Measurements from ENCODE around the gene GAST. TPM values are rescaled to one million over a fixed set of nuclear protein-coding genes. Genes with fewer than 3 reads are reported as not detected.

Gene GAST
- total and polyA plus RNA-seq, 9 of the 15 experiments (the other 6 are each of a cell fraction or from before 2014, with no cell fraction given), result not detected

DNA sequence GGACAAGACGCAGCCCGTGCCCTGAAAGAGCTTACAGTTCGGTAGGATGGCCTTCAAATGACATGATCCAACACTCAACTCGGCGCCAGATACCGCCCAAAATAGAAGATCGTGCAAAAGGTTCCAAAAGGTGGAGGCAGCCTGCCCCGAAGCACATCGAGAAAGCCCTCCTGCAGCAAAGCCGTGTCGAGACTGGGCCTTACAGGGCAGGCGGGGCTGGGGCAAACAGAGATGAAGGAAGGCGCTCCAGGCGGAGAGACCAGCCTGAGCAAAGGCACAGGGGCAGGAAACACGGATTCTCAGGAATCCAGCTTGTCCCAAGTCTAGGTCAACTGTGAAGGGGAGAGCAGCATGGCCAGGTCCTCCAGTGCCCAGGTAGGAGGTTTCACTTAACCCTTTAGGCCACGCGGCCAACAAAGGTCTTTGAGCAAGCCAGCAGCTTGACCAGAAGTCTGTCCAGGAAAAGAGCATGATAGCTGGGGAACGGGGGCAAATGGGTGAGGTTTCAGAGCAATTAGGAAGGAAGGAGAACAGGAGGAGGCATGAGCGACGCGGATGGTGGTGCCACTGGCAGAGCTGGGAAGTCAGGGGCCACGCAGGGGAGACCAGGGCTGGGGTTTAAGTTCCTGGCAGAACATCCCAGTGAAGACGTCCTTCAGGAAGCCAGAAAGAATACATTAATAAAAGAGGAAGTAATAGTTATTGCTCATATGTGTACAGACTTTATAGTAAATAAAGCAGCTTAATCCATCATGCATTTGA, 44.7 kb upstream of the GAST start (continued):
- TF ChIP-seq, protein P1, sequence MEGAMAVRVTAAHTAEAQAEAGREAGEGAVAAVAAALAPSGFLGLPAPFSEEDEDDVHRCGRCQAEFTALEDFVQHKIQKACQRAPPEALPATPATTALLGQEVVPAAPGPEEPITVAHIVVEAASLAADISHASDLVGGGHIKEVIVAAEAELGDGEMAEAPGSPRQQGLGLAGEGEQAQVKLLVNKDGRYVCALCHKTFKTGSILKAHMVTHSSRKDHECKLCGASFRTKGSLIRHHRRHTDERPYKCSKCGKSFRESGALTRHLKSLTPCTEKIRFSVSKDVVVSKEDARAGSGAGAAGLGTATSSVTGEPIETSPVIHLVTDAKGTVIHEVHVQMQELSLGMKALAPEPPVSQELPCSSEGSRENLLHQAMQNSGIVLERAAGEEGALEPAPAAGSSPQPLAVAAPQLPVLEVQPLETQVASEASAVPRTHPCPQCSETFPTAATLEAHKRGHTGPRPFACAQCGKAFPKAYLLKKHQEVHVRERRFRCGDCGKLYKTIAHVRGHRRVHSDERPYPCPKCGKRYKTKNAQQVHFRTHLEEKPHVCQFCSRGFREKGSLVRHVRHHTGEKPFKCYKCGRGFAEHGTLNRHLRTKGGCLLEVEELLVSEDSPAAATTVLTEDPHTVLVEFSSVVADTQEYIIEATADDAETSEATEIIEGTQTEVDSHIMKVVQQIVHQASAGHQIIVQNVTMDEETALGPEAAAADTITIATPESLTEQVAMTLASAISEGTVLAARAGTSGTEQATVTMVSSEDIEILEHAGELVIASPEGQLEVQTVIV (CRISPR knock-in tag; IDR thresholded peaks at IDR 0.05; ENCODE audit: borderline replicate concordance), result no peak
- TF ChIP-seq SMAD4 (CRISPR knock-in tag; conservative IDR thresholded peaks at IDR 0.05) (peak; percentile 68), GTF2A2 (tag; IDR thresholded peaks at IDR 0.05) (no peak), ZFP1 (CRISPR knock-in tag; IDR thresholded peaks at IDR 0.05) (no peak), ZNF780A (CRISPR knock-in tag; IDR thresholded peaks at IDR 0.05) (no peak), POLR2AphosphoS2 (IDR thresholded peaks at IDR 0.05; ENCODE audit: low read length) (no peak), MCM2 (IDR thresholded peaks at IDR 0.05; ENCODE audit: low read depth) (no peak), TCF7 (IDR thresholded peaks at IDR 0.05; ENCODE audit: borderline replicate concordance) (no peak), MTA1 (IDR thresholded peaks at IDR 0.05; ENCODE audit: borderline replicate concordance) (no peak), SETDB1 (IDR thresholded peaks at IDR 0.05; ENCODE audit: low read length) (no peak), CHD1 (IDR thresholded peaks at IDR 0.05; ENCODE audit: low read length) (no peak)
- TF ChIP-seq, protein P2, sequence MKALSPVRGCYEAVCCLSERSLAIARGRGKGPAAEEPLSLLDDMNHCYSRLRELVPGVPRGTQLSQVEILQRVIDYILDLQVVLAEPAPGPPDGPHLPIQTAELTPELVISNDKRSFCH (CRISPR knock-in tag; IDR thresholded peaks at IDR 0.05), result no peak
- TF ChIP-seq, protein P2 (tag; IDR thresholded peaks at IDR 0.05), result peak; percentile 60; the same call in 1 of the 2 replicates
- TF ChIP-seq, protein P3, sequence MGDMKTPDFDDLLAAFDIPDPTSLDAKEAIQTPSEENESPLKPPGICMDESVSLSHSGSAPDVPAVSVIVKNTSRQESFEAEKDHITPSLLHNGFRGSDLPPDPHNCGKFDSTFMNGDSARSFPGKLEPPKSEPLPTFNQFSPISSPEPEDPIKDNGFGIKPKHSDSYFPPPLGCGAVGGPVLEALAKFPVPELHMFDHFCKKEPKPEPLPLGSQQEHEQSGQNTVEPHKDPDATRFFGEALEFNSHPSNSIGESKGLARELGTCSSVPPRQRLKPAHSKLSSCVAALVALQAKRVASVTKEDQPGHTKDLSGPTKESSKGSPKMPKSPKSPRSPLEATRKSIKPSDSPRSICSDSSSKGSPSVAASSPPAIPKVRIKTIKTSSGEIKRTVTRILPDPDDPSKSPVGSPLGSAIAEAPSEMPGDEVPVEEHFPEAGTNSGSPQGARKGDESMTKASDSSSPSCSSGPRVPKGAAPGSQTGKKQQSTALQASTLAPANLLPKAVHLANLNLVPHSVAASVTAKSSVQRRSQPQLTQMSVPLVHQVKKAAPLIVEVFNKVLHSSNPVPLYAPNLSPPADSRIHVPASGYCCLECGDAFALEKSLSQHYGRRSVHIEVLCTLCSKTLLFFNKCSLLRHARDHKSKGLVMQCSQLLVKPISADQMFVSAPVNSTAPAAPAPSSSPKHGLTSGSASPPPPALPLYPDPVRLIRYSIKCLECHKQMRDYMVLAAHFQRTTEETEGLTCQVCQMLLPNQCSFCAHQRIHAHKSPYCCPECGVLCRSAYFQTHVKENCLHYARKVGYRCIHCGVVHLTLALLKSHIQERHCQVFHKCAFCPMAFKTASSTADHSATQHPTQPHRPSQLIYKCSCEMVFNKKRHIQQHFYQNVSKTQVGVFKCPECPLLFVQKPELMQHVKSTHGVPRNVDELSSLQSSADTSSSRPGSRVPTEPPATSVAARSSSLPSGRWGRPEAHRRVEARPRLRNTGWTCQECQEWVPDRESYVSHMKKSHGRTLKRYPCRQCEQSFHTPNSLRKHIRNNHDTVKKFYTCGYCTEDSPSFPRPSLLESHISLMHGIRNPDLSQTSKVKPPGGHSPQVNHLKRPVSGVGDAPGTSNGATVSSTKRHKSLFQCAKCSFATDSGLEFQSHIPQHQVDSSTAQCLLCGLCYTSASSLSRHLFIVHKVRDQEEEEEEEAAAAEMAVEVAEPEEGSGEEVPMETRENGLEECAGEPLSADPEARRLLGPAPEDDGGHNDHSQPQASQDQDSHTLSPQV (IDR thresholded peaks at IDR 0.05), result peak; percentile 86
